ENCODE results near the gene ALAS1.

Gene ALAS1

GRCh38 chr3:52223449-52224408 lies 25.8 kb downstream of the ALAS1 start:
- TF ChIP-seq, protein P1, sequence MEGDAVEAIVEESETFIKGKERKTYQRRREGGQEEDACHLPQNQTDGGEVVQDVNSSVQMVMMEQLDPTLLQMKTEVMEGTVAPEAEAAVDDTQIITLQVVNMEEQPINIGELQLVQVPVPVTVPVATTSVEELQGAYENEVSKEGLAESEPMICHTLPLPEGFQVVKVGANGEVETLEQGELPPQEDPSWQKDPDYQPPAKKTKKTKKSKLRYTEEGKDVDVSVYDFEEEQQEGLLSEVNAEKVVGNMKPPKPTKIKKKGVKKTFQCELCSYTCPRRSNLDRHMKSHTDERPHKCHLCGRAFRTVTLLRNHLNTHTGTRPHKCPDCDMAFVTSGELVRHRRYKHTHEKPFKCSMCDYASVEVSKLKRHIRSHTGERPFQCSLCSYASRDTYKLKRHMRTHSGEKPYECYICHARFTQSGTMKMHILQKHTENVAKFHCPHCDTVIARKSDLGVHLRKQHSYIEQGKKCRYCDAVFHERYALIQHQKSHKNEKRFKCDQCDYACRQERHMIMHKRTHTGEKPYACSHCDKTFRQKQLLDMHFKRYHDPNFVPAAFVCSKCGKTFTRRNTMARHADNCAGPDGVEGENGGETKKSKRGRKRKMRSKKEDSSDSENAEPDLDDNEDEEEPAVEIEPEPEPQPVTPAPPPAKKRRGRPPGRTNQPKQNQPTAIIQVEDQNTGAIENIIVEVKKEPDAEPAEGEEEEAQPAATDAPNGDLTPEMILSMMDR (IDR thresholded peaks at IDR 0.05; ENCODE audit: insufficient read depth, low read length, missing control alignments), result no peak
- no peak for DNase-seq (ENCODE audit: low read depth, low spot score)
- H3K4me3 ChIP-seq (ENCODE audit: low read depth, low read length), result no peak overlapping the region
- CTCF ChIA-PET, result interaction anchor here (0.7 to 17.4 kb wide), 5 partner anchors 9 to 160 kb away, joined by 3 to 389 read pairs (median 219); partner anchors contain the start of gene TWF2
- POLR2A ChIA-PET, result no interaction called here

- ChIA-PET CTCF (interaction anchor here (1.1 to 17.4 kb wide), 6 partner anchors 9 to 223 kb away, joined by 3 to 389 read pairs (median 114); partner anchors contain the start of gene TWF2), POLR2A (no interaction called here)
- no peak for DNase-seq (ENCODE audit: low read depth, low spot score)
- no peak within 1 kb of the TSS for H3K4me3 ChIP-seq (ENCODE audit: low read depth, low read length)
- TF ChIP-seq, protein P1 (IDR thresholded peaks at IDR 0.05; ENCODE audit: insufficient read depth, low read length, missing control alignments), result no peak
Measured at GRCh38 chr3:52225452-52226228, 27.7 kb downstream of the ALAS1 start, which contains the start of gene TLR9. Gene TLR9 (minus strand): TSS chr3:52225645. CDS start chr3:52225529, 116 bp downstream.

DNA sequence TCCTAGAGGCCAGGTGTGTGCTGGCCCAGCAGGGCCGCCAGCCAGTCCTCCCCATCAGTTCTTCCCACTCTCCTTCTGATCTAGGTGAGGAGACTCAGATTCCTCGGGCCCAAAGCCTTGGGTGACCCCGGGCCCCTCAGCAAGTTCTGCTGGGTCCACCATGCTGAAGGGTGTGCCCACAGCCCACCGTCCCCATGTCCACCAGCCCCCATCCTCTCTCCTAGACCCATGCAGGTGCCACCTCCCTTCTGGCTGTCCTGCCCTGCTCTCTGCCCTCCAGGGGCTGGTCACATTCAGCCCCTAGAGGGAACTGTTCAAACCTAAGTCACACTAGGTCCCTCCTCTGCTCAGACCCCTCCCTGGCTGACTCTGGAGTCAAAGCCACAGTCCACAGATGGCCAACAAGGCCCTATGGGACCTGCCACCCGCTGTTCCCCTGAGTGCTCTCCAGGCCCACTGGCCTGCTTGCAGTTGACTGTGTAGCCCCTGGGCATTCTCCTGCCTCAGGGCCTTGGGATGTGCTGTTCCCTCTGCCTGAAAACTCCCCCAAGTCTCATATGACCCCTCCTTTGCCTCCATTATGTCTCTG lies 28.4 kb downstream of the ALAS1 start:
- H3K4me3 ChIP-seq (ENCODE audit: low read depth, low read length), result no peak overlapping the region
- CTCF ChIA-PET, result interaction anchor here (1.1 to 17.4 kb wide), 6 partner anchors 9 to 222 kb away, joined by 3 to 389 read pairs (median 10); partner anchors contain the start of gene TWF2
- POLR2A ChIA-PET, result no interaction called here
- no peak for DNase-seq (ENCODE audit: low read depth, low spot score)
- TF ChIP-seq, protein P1 (IDR thresholded peaks at IDR 0.05; ENCODE audit: insufficient read depth, low read length, missing control alignments), result no peak

- no peak overlapping the region for H3K4me3 ChIP-seq (ENCODE audit: low read depth, low read length)
- TF ChIP-seq, protein P1 (IDR thresholded peaks at IDR 0.05; ENCODE audit: insufficient read depth, low read length, missing control alignments), result no peak
- CTCF ChIA-PET, result interaction anchor here (0.8 to 1.8 kb wide), 5 partner anchors 9 to 112 kb away, joined by 3 to 12 read pairs (median 4); no protein-coding TSS in a partner anchor
- POLR2A ChIA-PET, result no interaction called here
- DNase-seq (ENCODE audit: low read depth, low spot score), result no peak
Measured at GRCh38 chr3:52227117-52227516, 29.2 kb downstream of the ALAS1 start.

GRCh38 chr3:52227766-52228165 lies 29.8 kb downstream of the ALAS1 start:
- POLR2A ChIA-PET, result no interaction called here
- no peak overlapping the region for H3K4me3 ChIP-seq (ENCODE audit: low read depth, low read length)
- CTCF ChIA-PET, result interaction anchor here (0.8 to 1.8 kb wide), 4 partner anchors 10 to 111 kb away, joined by 3 to 12 read pairs (median 4); no protein-coding TSS in a partner anchor
- TF ChIP-seq, protein P1 (IDR thresholded peaks at IDR 0.05; ENCODE audit: insufficient read depth, low read length, missing control alignments), result no peak
- DNase-seq (ENCODE audit: low read depth, low spot score), result no peak

Measured in AG04449 (cell line).